ENCODE measurements around the gene KCNQ1OT1.

Gene KCNQ1OT1

DNA sequence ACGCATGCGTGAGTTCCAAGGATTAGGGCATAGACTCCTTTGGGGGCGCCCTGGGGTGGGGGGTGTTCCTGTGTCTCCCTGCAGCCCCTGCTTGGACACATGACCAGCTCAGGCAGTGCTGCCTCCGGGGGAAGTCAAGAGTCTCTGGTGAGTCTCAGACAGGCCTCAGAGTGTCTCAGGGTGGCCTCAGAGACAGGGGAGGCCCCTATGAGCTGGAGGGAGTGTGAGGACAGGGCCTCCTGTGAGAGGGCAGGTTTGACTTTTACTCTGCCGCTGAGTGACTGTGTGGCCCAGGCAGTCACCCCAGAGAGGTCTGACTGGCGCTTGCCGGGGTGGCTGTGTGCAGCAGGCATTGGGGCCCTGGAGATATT lies 41.2 kb upstream of the KCNQ1OT1 start:
- TF ChIP-seq CTCF (IDR thresholded peaks at IDR 0.05; ENCODE audit: low read depth, low read length, missing control alignments) = no peak
- in situ Hi-C loops (cut with HindIII; ENCODE audit: low sequenced_read_pairs) = no loop called here
- DNase-seq (ENCODE audit: low read depth) = no peak
- H3K4me3 ChIP-seq (ENCODE audit: low read depth, low read length) = no peak overlapping the region

DNA sequence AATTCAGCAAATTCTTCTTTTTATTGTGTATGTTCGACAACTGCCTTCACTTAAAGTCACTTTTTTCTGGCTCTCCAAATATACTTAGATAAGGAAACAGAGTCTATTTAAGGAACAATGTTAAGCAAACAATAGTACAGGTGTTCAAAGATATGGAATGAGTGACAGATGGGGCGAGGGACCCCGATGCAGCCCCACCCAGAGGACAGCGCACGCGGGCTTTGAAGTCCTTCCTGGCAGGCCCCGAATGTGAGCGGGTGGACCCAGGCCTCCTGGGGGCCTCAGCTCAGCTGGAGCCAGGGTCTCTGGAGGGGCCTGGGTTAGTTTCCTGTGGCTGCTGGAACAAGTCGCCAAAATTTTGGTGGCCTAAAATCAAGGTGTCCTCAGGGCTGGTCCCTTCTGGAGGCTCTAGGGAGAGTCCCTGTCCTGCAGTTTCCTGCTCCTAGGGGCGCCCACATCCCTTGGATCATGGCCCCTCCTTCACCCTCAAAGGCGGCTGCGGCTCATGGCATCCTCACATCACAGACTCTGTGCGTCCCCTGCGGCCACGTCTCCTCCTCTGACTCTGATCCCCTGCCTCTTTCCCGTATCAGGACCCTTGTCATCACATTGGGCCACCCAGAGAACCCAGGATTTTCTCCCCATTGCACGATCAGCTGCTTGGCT lies 40.6 kb upstream of the KCNQ1OT1 start:
- no peak for TF ChIP-seq CTCF (IDR thresholded peaks at IDR 0.05; ENCODE audit: low read depth, low read length, missing control alignments)
- in situ Hi-C loops (cut with HindIII; ENCODE audit: low sequenced_read_pairs) = no loop called here
- DNase-seq (ENCODE audit: low read depth) = no peak
- H3K4me3 ChIP-seq (ENCODE audit: low read depth, low read length) = no peak overlapping the region

GRCh38 chr11:2739531-2740274 lies 39.9 kb upstream of the KCNQ1OT1 start:
- DNase-seq (ENCODE audit: low read depth) = no peak
- in situ Hi-C loops (cut with HindIII; ENCODE audit: low sequenced_read_pairs) = no loop called here
- TF ChIP-seq CTCF (IDR thresholded peaks at IDR 0.05; ENCODE audit: low read depth, low read length, missing control alignments) = no peak

GRCh38 chr11:2738551-2739431 lies 39.0 kb upstream of the KCNQ1OT1 start:
- in situ Hi-C loops (cut with HindIII; ENCODE audit: low sequenced_read_pairs) = no loop called here
- TF ChIP-seq CTCF (IDR thresholded peaks at IDR 0.05; ENCODE audit: low read depth, low read length, missing control alignments) = no peak

More at GRCh38 chr11:2739531-2740274, 39.9 kb upstream of the KCNQ1OT1 start:
- no peak overlapping the region for H3K4me3 ChIP-seq (ENCODE audit: low read depth, low read length)

GRCh38 chr11:2737866-2738265 lies 38.1 kb upstream of the KCNQ1OT1 start:
- TF ChIP-seq CTCF (IDR thresholded peaks at IDR 0.05; ENCODE audit: low read depth, low read length, missing control alignments) = no peak
- no peak overlapping the region for H3K4me3 ChIP-seq (ENCODE audit: low read depth, low read length)
- in situ Hi-C loops (cut with HindIII; ENCODE audit: low sequenced_read_pairs) = no loop called here
- no peak for DNase-seq (ENCODE audit: low read depth)

More at GRCh38 chr11:2738551-2739431, 39.0 kb upstream of the KCNQ1OT1 start:
- no peak for DNase-seq (ENCODE audit: low read depth)
- no peak overlapping the region for H3K4me3 ChIP-seq (ENCODE audit: low read depth, low read length)

GRCh38 chr11:2737226-2737590 lies 37.4 kb upstream of the KCNQ1OT1 start:
- no peak for DNase-seq (ENCODE audit: low read depth)
- in situ Hi-C loops (cut with HindIII; ENCODE audit: low sequenced_read_pairs) = no loop called here
- no peak overlapping the region for H3K4me3 ChIP-seq (ENCODE audit: low read depth, low read length)
- TF ChIP-seq CTCF (IDR thresholded peaks at IDR 0.05; ENCODE audit: low read depth, low read length, missing control alignments) = no peak
